IPS-NIHi7 (cell line): Measurements from ENCODE around the gene ABCC1.
A peak's percentile ranks its signal among the peaks of the same experiment; 100 is the strongest.

Experiments
- DNase-seq: peaks from one replicate; pipeline ENCODE4 v3.0.0; 2012; ENCODE audit warnings: mixed read lengths; ENCODE audit errors: extremely low spot score

Gene ABCC1

DNA sequence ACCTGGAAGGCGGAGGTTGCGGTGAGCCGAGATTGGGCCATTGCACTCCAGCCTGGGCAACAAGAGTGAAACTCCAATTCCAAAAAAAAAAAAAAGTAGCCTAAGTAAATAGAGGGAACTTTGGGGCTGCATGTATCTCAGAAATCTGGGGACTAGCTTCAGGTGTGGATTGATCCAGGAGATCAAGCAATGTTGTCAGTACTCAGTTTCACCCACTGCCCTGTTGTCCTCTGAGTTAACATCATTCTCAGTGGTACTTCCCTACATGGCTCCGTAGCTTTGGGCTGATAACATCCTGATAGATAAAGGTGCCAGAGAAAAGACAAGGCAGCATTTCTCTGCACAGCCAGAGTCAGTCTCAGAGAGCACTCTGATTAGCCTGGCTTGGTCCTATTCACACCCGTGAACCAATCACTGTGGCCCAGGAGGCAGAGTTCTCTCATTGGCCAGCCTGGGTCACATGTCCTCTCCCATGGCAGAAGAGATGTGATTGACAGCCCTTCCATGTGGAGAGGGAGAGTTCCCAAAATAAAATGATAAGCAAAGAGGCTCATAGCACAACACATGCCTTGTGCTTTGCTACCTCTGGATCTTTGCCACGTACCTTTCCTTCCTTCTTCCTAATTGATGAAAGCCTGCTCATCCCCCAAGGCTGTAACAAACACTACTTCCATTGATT lies 99.6 kb downstream of the ABCC1 start:
- peak; percentile 39 for DNase-seq

DNA sequence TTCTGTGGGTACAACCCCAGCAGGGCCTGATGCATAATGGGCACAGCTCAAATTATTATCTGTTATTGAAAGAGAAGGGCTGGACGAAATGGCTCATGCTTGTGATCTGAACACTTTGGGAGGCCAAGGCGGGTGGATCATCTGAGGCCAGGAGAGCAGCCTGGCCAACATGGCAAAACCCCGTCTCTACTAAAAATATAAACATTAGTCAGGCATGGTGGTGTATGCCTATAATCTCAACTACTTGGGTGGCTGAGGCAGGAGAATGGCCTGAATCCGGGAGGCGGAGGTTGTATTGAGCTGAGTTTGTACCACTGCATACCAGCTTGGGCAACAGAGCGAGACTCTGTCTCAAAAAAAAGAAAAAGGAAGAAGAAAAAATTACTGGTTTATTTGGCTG lies 100.7 kb downstream of the ABCC1 start:
- no peak for DNase-seq

DNA sequence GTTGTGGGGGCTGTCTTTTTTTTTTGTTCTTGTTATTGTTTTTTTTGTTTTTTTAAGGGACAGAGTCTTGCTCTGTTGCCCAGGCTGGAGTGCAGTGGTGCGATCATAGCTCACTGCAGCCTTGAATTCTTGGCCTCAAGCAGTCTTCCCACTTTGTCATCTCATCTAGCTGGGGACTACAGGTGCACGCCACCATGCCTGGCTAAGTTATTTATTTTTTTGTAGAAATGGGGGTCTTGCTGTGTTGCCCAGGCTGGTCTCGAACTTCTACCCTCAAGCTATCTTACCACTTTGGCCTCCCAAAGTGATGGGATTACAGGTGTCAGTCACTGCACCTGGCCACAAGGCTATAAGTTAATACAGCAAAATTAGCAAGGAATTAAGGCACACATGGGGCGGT lies 101.7 kb downstream of the ABCC1 start:
- DNase-seq, result no peak

DNA sequence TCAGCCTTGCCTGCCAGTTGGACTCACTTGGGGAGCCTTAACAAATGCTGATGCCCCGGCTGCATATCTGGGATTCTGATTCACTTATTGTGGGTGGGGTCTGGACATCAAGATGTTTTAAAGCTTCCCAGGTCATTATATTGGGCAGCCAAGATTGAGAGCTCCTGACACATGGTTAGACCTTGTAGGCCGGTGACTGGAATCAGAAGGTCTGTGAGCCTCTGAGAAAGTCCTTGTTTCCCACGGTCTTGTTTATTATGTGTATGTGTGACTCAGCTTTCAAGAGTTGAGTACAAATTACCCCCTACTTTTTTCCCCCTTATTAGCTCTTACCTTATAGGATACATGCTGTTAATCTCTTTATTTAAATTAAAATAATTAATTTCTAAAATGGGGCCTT lies 103.5 kb downstream of the ABCC1 start:
- no peak for DNase-seq

DNA sequence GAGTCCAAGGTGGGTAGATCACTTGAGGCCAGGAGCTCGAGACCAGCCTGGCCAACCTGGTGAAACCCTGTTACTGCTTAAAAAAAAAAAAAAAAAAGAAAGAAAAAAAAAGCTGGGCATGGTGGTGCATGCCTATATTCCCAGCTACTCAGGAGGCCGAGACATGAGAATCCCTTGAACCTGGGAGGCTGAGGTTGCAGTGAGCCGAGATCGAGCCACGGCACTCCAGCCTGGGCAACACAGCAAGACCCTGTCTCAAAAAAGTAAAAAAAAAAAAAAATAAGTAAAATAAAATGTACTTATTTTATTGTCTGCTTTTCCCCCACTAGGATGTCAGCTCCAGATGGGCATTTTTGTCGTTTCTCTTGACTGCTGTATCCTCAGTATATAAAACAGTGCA lies 107.7 kb downstream of the ABCC1 start:
- no peak for DNase-seq

DNA sequence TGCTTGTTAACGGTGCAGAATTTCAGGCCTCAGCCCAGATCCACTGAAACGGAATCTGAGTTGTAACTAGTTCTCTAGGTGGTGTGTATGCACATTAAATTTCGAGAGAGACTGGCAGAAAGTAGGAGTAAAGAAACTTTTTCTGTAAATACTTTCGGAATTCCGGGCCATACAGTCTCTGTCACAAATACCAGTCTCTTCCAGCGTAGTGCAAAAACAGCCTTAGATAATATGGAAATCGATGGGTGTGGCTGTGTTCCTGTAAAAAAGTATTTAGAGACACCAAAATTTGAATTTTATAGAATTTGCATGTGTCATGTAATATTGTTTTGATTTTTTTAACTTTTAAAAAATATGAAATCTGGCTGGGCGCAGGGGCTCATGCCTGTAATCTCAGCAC lies 109.7 kb downstream of the ABCC1 start:
- DNase-seq, result no peak

DNA sequence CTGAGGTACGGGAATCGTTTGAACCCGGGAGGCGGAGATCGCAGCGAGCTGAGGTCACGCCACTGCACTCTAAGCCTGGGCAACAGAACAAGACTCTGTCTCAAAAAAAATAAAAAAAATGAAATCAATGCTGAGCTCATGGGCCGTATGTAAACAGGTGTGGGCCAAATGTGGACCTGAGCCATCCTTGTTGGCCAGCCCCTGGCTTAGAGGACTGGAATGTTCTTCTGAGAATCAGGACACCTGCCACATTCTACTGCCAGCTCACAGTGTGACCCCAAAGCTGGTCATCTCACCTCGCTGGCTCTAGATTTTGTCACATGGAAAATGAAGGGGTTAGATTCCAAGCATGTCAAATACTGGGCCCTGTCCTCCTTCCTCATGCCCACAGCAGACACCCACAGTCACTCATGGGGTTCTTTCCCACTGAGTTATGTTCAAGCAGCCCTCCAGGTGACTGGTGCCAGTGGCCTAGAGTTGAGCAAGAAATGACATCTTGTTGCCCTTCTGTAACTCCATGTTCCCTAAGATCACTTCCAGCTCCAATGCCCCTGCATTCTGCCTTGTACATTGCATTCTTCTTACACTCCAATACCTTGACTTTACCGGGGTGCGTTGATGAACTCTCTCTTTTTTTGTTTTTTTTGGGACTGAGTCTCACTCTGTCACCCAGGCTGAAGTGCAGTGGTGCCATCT lies 110.6 kb downstream of the ABCC1 start:
- DNase-seq, result no peak

DNA sequence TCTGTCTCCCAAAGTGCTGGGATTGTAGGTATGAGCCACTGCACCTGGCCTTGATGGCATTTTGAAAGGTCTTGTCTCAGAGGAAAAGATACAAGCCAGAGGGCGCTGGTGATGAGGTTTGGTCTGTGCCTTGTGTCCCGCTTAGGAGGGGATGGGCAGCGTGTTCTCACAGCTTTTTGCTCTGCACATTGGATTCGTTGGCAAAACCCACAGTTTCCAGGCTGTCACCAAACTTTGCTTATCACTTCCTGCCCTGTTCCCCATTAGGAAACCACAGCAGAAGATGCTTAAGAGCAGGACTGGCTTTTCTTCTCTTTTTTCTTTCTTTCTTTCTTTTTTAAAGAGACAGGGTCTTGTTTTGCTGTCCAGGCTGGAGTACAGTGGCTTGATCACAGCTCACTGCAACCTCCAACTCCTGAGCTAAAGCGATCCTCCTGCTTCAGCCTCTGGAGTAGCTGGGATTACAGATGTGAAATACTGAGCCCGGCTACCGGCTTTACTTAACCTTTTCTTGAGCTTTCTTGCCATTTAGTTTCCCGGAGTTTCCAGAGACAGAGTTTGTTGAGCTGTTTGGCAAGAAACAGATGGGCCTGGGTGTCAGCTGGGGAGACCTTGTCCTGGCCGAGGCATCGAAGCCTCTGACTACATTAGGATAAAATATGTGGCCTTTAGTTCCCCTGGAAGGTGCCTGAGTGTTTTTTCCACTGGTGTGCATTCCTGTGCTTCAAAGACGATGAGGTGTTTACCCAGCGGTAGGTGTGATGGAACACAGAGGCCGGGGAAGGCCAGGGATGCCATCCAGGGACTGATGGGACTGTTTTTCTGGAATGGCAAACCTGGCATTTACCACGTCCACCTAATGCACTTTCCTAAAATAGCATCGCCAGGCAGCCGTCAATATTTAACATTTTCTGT lies 112.9 kb downstream of the ABCC1 start:
- DNase-seq, result no peak

DNA sequence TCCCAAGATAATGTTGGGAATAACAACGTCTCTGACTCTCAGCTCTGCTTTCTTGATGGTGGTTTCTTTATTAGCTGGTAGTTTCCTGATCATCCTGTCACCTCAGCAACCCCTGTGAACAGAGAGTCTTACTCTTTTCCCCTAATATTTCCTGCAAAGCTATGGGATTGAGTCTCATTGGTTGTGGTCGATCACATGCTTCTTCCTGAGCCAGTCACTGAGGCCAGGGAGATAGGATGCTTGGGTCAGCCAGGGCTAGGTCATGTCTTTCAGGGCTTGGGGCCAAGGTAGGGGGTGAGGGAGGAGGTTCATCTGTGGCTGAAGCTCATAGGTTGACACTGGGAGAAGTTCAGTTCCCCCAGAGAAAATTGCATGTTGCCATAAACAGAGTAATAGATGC lies 114.3 kb downstream of the ABCC1 start:
- no peak for DNase-seq

DNA sequence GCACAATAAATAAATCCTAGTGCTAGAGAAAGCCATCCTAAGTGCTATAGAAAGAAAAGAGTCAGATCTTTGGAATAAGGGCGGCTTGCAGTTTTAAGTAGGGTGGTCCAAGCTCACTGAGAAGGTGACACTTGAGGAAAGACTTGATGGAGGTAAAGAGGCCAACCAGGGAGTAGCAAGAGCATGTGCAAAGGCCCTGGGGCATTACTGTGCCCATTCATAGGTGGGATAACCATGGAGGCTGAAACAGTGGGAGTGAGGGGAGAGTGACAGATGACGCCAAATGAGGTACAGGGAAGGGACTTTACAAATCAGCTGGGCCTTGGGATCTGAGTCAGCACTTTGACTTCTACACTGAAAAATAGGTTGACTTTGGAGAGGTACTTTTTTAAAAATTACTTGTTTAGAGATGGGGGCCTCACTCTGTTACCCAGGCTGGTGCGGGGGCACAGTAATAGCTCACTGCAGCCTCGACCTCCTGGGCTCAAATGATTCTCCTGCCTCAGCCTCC lies 115.5 kb downstream of the ABCC1 start:
- no peak for DNase-seq

DNA sequence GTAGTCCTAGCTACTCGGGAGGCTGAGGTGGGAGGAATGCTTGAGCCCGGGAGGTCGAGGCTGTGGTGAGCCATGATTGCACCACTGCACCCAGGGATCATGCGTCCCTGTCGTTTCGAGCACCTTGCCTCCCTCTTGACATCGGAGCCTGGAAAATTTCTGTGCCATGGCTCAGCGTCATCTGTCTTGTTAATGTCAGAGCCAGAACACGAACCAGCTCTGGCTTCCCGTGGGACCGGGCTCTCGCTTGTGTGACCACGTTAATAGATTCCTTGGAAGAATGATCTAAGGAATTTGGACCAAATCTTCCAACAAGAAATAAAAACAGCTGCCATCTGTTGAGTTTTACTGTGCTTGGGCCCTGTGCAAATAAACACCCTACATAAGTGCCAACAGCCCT lies 117.7 kb downstream of the ABCC1 start:
- DNase-seq, result no peak

DNA sequence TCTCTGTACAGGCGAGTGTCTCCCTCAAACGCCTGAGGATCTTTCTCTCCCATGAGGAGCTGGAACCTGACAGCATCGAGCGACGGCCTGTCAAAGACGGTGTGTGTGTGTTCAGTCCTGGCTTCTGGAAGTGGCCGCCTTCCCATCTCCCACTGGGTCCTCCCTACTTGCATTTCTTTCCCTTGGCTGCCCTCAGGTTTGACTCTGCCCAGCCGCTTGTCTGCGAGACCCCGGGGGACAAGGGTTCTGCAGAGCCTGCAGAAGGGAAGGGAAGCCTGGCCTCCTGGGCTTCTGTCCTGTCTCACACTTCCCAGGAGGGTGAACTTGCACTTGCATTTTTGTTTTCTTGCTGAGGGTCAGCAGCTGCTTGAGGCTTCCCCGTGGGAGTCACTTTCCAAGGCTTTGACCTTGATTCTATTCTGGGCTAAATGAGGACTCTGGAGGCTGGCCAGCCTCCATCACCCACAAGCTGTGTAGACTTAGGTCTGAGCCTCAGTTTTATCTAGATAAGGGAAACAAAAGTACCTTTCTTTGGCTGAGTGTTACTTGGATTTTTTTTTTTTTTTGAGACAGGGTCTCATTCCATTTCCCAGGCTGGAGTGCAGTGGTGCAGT lies 122.3 kb downstream of the ABCC1 start:
- no peak for DNase-seq

DNA sequence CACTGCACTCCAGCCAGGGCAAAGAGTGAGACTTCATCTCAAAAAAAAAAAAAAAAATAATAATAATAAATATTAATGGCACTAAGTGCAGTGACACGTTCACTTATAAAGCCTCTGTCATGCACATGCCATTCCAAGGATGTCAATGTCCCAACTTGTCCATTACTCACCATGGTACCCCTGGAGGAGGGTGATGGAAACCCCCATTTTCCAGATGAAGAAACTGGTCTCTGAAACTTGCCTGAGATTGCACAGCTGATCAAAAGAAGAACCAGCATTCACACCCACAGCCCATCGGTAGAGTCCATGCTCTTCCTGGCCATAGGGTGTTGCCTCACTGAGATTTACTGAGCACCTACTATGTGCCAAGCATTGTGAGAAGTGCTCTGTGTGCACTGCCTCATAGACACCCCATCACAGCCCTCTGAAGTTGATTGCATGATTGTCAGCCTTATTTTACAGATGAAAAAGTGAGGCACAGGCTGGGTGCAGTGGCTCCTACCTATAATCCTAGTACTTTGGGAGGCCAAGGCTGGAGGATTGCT lies 123.7 kb downstream of the ABCC1 start:
- no peak for DNase-seq

DNA sequence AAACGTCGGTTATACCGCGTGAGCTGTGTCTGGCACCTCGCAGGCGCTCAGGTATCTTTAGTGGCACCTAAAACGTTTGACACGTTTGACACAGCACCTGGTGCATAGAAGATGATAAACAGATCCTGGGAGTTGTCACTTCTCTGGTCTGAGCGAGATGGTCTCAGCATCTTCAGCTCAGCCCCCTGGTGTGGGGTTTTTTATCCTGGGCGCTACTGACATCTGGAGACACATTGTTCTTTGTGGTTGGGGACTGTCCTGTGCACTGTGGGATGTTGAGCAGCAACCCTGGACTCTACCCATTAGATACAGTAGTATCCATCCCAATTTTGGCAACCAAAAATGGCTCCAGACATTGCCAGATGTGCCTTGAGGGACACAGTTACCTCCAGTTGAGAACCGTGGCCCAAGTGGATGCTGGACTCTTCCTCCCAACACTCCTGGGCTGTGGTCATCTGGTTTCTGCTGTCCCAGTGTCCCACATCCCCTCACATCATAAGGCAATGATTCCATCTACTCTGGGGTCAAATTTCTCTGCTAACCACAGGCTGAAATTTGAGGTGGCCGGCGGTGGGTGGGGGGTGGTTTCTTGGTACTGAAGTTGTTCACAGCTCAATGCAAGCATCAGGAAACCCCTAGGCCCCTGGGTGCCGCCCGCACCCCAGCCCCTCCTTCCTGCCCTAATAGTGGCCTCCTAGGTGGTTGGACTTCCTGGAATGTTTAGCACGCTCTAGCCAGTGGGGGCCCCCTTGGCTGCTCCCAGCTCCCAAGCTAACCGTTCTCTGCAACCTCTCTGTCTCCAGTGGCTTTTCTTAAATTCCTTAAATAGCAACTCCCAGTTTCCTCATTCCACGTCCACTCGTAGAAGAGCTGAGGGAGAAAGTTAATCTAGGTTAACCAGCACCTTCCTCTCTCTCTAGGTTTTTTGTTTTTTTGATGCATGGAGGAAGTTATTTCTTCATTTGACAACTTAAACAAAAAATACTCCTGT lies 124.8 kb downstream of the ABCC1 start:
- DNase-seq, result peak; percentile 58

DNA sequence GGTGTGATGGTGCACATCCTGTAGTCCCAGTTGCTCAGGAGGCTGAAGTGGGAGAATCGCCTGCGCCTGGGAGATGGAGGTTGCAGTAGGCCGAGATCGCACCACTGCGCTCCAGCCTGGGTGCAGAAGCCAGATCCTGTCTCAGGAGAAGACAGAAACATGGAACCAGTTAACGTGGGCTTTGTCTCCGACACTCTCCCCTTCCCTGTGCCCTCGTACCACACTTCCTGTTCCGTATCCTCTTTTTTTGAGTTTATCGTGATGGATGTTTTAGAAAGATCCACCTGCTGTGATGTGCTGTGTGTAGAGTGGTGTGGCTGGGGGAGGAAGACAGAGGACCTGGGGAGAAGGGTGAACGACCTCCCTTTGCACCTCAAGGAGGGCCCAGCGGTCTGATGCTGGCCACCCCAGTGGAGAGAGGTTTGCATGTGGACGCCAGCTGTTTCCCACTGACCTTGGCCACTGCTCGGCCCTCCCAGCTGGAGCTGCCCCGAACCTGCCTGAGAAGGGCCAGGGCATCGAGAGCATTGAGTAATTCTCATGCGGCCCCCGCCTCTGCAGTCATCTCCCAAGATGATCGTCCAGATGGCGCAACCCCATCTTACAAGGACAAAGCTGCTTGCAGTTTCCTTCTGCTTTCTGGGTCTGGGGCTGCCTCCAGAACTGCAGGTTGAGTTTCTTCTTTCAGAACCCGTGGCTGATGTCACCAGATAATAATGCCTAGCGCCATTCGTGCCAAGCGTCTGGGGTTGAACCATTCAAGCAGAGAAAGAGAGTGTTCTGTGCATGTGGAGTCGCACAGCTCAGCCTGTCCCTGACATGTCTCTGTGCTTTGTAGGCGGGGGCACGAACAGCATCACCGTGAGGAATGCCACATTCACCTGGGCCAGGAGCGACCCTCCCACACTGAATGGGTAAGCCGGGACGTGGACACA lies 126.3 kb downstream of the ABCC1 start:
- no peak for DNase-seq

DNA sequence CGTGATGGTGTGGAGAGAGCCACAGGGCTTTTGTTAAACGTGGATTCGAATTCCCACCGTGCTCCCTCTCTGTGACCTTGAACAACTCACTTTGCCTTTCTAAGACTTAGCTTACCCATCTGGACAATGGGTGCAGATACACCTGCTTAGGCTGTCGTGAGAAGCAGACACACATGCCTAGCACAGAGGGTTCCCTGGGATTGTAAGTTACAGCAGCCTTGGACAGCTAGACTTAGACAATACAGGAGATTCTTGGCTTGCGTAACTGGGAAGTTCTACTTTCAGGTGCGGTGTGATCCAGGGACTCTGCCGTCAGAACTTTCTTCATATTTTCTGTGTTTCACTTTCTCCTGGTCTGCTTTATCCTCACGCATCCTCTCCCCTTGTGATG lies 127.0 kb downstream of the ABCC1 start:
- DNase-seq, result no peak

DNA sequence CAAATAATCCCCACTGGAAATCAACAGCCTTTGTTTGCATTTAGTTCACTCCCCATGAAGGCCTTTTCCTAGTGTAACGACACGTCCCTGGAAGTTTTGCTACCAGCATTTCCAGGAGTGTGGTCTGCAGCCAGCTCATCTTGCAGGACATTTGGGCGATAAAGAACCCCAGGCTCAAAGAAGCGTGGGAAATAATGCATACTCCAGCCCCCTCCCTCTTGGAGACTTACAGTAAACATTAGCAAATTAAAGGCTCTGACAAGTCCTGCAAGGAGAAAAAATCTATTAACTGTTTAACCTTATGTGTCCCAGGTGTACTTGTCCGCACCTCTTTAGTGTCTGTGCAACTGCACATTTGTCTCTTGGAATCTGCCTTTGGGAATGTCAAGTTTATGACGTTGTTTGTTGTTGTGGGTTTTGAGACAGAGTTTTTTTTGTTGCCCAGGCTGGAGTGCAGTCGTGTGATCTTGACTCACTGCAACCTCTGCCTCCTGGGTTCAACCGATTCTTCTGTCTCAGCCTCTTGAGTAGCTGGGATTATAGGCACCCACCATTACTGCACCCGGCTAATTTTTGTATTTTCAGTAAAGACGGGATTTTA lies 131.1 kb downstream of the ABCC1 start:
- no peak for DNase-seq

DNA sequence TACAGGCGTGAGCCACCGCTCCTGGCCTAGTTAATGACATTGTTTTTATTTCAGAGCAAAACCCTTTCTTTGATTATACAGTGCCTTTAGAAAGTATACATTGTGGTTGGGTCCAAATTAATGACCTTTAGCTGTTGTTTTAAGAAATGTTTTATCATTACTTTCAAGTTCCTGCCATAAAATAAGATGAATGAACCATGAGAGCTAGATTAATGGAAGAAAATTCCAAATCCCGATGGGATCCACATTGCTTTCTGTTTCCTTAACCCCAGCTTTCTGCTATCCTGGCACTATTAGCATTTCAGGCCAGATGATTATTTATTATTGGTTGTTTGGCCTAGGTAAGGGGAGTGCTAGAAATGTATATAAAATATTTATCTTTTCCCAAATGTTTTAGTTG lies 131.7 kb downstream of the ABCC1 start:
- no peak for DNase-seq

DNA sequence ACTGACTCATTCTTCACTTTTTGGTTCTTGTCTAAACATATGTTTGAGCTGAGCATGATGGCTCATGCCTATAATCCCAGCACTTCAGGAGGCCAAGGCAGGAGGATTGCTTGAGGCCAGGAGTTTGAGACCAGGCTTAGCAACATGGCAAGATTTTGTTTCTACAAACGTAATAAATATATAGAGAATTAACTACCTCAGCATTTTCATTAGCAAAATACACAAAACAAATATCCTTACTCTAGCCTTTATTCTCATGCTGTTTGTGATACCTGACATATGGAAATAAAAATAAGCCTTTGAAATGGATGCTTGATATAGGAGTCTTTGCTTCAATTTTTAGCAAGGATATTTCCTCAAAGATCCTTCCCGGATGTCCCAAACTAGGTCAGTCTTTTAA lies 132.8 kb downstream of the ABCC1 start:
- DNase-seq, result no peak
